ENCODE results near the gene F13A1.

GRCh38 chr6:6244624-6245023 lies 75.8 kb downstream of the F13A1 start:
- TF ChIP-seq CTCF (IDR thresholded peaks at IDR 0.05; ENCODE audit: insufficient read depth, low read length) (no peak), GABPA (IDR thresholded peaks at IDR 0.05; ENCODE audit: low read depth) (no peak)
